Measurements from ENCODE around the gene ZBTB8OS.
"Not testable (repeated sequence)": the region's sequence is repeated elsewhere in the genome, so short reads cannot be mapped to it uniquely, and the experiment has no call there.

The ZBTB8OS gene

GRCh38 chr1:32679993-32680392, 29.6 kb upstream of the ZBTB8OS start:
- H3K79me1 ChIP-seq (ENCODE audit: low read length); H3K4ac ChIP-seq (ENCODE audit: low read depth, low read length); H3K4me2 ChIP-seq (ENCODE audit: low read length); H3K9me3 ChIP-seq (ENCODE audit: insufficient read depth, low read depth, low read length); H3K27me3 ChIP-seq (ENCODE audit: insufficient read depth, low read length); H3K4me1 ChIP-seq (ENCODE audit: control insufficient read depth in 1 of 2, insufficient read depth in 2 of 2, low read length in 2 of 2); H3K79me2 ChIP-seq (ENCODE audit: control insufficient read depth, insufficient read depth, low read length, poor library complexity); H4K12ac ChIP-seq (ENCODE audit: low read depth, low read length); H4K91ac ChIP-seq (ENCODE audit: low read depth, low read length); H2AFZ ChIP-seq (ENCODE audit: insufficient read depth, low read length, poor library complexity); H2BK12ac ChIP-seq (ENCODE audit: low read length); DNase-seq; H3K4me3 ChIP-seq (ENCODE audit: low read depth, low read length); H4K8ac ChIP-seq (ENCODE audit: low read depth, low read length); H3K14ac ChIP-seq (ENCODE audit: low read length); H3K23ac ChIP-seq (ENCODE audit: low read length); H3K18ac ChIP-seq (ENCODE audit: low read length); H3K27ac ChIP-seq (ENCODE audit: low read depth, low read length); H3K9ac ChIP-seq (ENCODE audit: low read length); H2BK120ac ChIP-seq (ENCODE audit: insufficient read depth, low read length, poor library complexity); H2BK5ac ChIP-seq (ENCODE audit: low read depth, low read length, poor library complexity); H2AK5ac ChIP-seq (ENCODE audit: low read length): not testable (repeated sequence)
- WGBS (ENCODE audit: extremely low coverage, insufficient coverage, insufficient read length) = no CpG with 5 or more reads among the region's 4 CpGs
- H3K36me3 ChIP-seq (ENCODE audit: control insufficient read depth in 1 of 2, insufficient read depth in 2 of 2, low read length in 2 of 2) = peaks cover 22 to 43% of the 10 kb centered on the region in 2 experiments

- no peak overlapping the region for H3K4me2 ChIP-seq (ENCODE audit: low read length)
- H2BK120ac ChIP-seq (ENCODE audit: insufficient read depth, low read length, poor library complexity) = no peak overlapping the region
- H3K4ac ChIP-seq (ENCODE audit: low read depth, low read length) = no peak overlapping the region
- no peaks in the 10 kb centered on the region for H3K27me3 ChIP-seq (ENCODE audit: insufficient read depth, low read length)
- H3K9ac ChIP-seq (ENCODE audit: low read length) = no peak overlapping the region
- WGBS (ENCODE audit: extremely low coverage, insufficient coverage, insufficient read length) = no CpG with 5 or more reads among the region's 3 CpGs
- H4K12ac ChIP-seq (ENCODE audit: low read depth, low read length) = no peak overlapping the region
- no peak overlapping the region for H2AFZ ChIP-seq (ENCODE audit: insufficient read depth, low read length, poor library complexity)
- no peak for DNase-seq
- no peak overlapping the region for H3K18ac ChIP-seq (ENCODE audit: low read length)
- H3K79me1 ChIP-seq (ENCODE audit: low read length) = no peaks in the 10 kb centered on the region
- no peak overlapping the region for H4K8ac ChIP-seq (ENCODE audit: low read depth, low read length)
- no peaks in the 10 kb centered on the region for H3K79me2 ChIP-seq (ENCODE audit: control insufficient read depth, insufficient read depth, low read length, poor library complexity)
- H4K91ac ChIP-seq (ENCODE audit: low read depth, low read length) = no peak overlapping the region
- no peaks in the 10 kb centered on the region for H3K9me3 ChIP-seq (ENCODE audit: insufficient read depth, low read depth, low read length)
- H2BK5ac ChIP-seq (ENCODE audit: low read depth, low read length, poor library complexity) = no peak overlapping the region
- H3K4me3 ChIP-seq (ENCODE audit: low read depth, low read length) = no peak overlapping the region
- no peak overlapping the region for H2AK5ac ChIP-seq (ENCODE audit: low read length)
- peaks cover 31 to 50% of the 10 kb centered on the region in 2 experiments for H3K36me3 ChIP-seq (ENCODE audit: control insufficient read depth in 1 of 2, insufficient read depth in 2 of 2, low read length in 2 of 2)
- H3K4me1 ChIP-seq (ENCODE audit: control insufficient read depth in 1 of 2, insufficient read depth in 2 of 2, low read length in 2 of 2) = no peaks in the 10 kb centered on the region
- no peak overlapping the region for H2BK12ac ChIP-seq (ENCODE audit: low read length)
- no peak overlapping the region for H3K27ac ChIP-seq (ENCODE audit: low read depth, low read length)
- no peak overlapping the region for H3K23ac ChIP-seq (ENCODE audit: low read length)
- H3K14ac ChIP-seq (ENCODE audit: low read length) = no peak overlapping the region
Measured at GRCh38 chr1:32676945-32677344, 26.6 kb upstream of the ZBTB8OS start.

GRCh38 chr1:32668716-32669115, 18.4 kb upstream of the ZBTB8OS start:
- not testable (repeated sequence) for H3K27ac ChIP-seq (ENCODE audit: low read depth, low read length); H2AK5ac ChIP-seq (ENCODE audit: low read length); H3K14ac ChIP-seq (ENCODE audit: low read length); H2AFZ ChIP-seq (ENCODE audit: insufficient read depth, low read length, poor library complexity); H3K4me3 ChIP-seq (ENCODE audit: low read depth, low read length); H2BK120ac ChIP-seq (ENCODE audit: insufficient read depth, low read length, poor library complexity); DNase-seq; H3K79me1 ChIP-seq (ENCODE audit: low read length); H3K23ac ChIP-seq (ENCODE audit: low read length); H3K18ac ChIP-seq (ENCODE audit: low read length); H3K9me3 ChIP-seq (ENCODE audit: insufficient read depth, low read depth, low read length); H2BK12ac ChIP-seq (ENCODE audit: low read length); H3K4me1 ChIP-seq (ENCODE audit: control insufficient read depth in 1 of 2, insufficient read depth in 2 of 2, low read length in 2 of 2); H3K27me3 ChIP-seq (ENCODE audit: insufficient read depth, low read length); H4K91ac ChIP-seq (ENCODE audit: low read depth, low read length); H2BK5ac ChIP-seq (ENCODE audit: low read depth, low read length, poor library complexity); H4K12ac ChIP-seq (ENCODE audit: low read depth, low read length); H3K9ac ChIP-seq (ENCODE audit: low read length); H3K4me2 ChIP-seq (ENCODE audit: low read length); H3K4ac ChIP-seq (ENCODE audit: low read depth, low read length); H4K8ac ChIP-seq (ENCODE audit: low read depth, low read length); H3K79me2 ChIP-seq (ENCODE audit: control insufficient read depth, insufficient read depth, low read length, poor library complexity)
- H3K36me3 ChIP-seq (ENCODE audit: control insufficient read depth in 1 of 2, insufficient read depth in 2 of 2, low read length in 2 of 2) = peaks cover 39 to 53% of the 10 kb centered on the region in 2 experiments
- no CpG with 5 or more reads among the region's 5 CpGs for WGBS (ENCODE audit: extremely low coverage, insufficient coverage, insufficient read length)

GRCh38 chr1:32666901-32667566, 16.7 kb upstream of the ZBTB8OS start:
- H3K4me1 ChIP-seq (ENCODE audit: control insufficient read depth in 1 of 2, insufficient read depth in 2 of 2, low read length in 2 of 2) = no peaks in the 10 kb centered on the region
- no peak overlapping the region for H4K8ac ChIP-seq (ENCODE audit: low read depth, low read length)
- no peak overlapping the region for H2BK12ac ChIP-seq (ENCODE audit: low read length)
- H3K9ac ChIP-seq (ENCODE audit: low read length) = no peak overlapping the region
- no peak for DNase-seq
- no peak overlapping the region for H4K12ac ChIP-seq (ENCODE audit: low read depth, low read length)
- no peaks in the 10 kb centered on the region for H3K27me3 ChIP-seq (ENCODE audit: insufficient read depth, low read length)
- no peaks in the 10 kb centered on the region for H3K9me3 ChIP-seq (ENCODE audit: insufficient read depth, low read depth, low read length)
- no peak overlapping the region for H4K91ac ChIP-seq (ENCODE audit: low read depth, low read length)
- H3K79me1 ChIP-seq (ENCODE audit: low read length) = no peaks in the 10 kb centered on the region
- no peak overlapping the region for H3K4me2 ChIP-seq (ENCODE audit: low read length)
- no peak overlapping the region for H3K23ac ChIP-seq (ENCODE audit: low read length)
- no peak overlapping the region for H3K27ac ChIP-seq (ENCODE audit: low read depth, low read length)
- no peak overlapping the region for H2AK5ac ChIP-seq (ENCODE audit: low read length)
- WGBS (ENCODE audit: extremely low coverage, insufficient coverage, insufficient read length) = no CpG with 5 or more reads among the region's 12 CpGs
- H3K79me2 ChIP-seq (ENCODE audit: control insufficient read depth, insufficient read depth, low read length, poor library complexity) = no peaks in the 10 kb centered on the region
- H3K14ac ChIP-seq (ENCODE audit: low read length) = no peak overlapping the region
- no peak overlapping the region for H2BK120ac ChIP-seq (ENCODE audit: insufficient read depth, low read length, poor library complexity)
- H3K4ac ChIP-seq (ENCODE audit: low read depth, low read length) = peak overlapping the region; percentile 9
- H3K18ac ChIP-seq (ENCODE audit: low read length) = no peak overlapping the region
- H3K4me3 ChIP-seq (ENCODE audit: low read depth, low read length) = no peak overlapping the region
- H2BK5ac ChIP-seq (ENCODE audit: low read depth, low read length, poor library complexity) = no peak overlapping the region
- H3K36me3 ChIP-seq (ENCODE audit: control insufficient read depth in 1 of 2, insufficient read depth in 2 of 2, low read length in 2 of 2) = peaks cover 45 to 57% of the 10 kb centered on the region in 2 experiments
- no peak overlapping the region for H2AFZ ChIP-seq (ENCODE audit: insufficient read depth, low read length, poor library complexity)

Measured in trophoblast cell (in vitro differentiated cells and primary cell).